HepG2 (cell line): ENCODE measurements around the gene VPS11. TPM values are rescaled to one million over a fixed set of nuclear protein-coding genes. Genes with fewer than 3 reads are reported as not detected.

Experiments
- AKAP8 ChIP-seq: sonication (generic); formaldehyde crosslinking; IDR thresholded peaks from 2 replicates; pipeline ENCODE4 v1.5.1; 2020; ENCODE audit warnings: mild to moderate bottlenecking, missing genetic modification reagents
- ELF4 ChIP-seq: sonication (generic); formaldehyde crosslinking; IDR thresholded peaks from 2 replicates; pipeline ENCODE4 v1.5.0; 2020; ENCODE audit warnings: missing genetic modification reagents, mild to moderate bottlenecking, moderate library complexity, borderline replicate concordance
- FOXA1 ChIP-seq, 2 experiments: fragments of 450-650 bp in 1 of 2; sonication (generic) in 1 of 2; formaldehyde crosslinking in 1 of 2; IDR thresholded peaks; 2 replicates each; pipeline versions ENCODE4 v1.4.0 to v1.6.1; 2016 to 2020; ENCODE audit warnings: missing genetic modification reagents in 1 of 2
- GATA4 ChIP-seq: sonication (generic); IDR thresholded peaks from 2 replicates; pipeline ENCODE4 v1.6.1; 2016; ENCODE audit warnings: antibody characterized with exemption, low read depth, borderline replicate concordance
- GRHL1 ChIP-seq: sonication (generic); formaldehyde crosslinking; conservative IDR thresholded peaks from 2 replicates; pipeline ENCODE4 v1.8.0; 2022; ENCODE audit warnings: missing genetic modification reagents
- HDAC6 ChIP-seq: fragments of 200-600 bp; sonication (generic); IDR thresholded peaks from 2 replicates; pipeline ENCODE4 v1.7.0; 2017; ENCODE audit warnings: mild to moderate bottlenecking, antibody characterized with exemption, low read length, low read depth
- KDM1A ChIP-seq: IDR thresholded peaks from 2 replicates; pipeline ENCODE4 v1.6.1; 2016; ENCODE audit warnings: missing compliant biosample characterization
- KDM2A ChIP-seq: sonication (generic); formaldehyde crosslinking; IDR thresholded peaks from 2 replicates; pipeline ENCODE4 v1.4.0; 2020; ENCODE audit warnings: low read depth, missing genetic modification reagents, borderline replicate concordance
- NFIB ChIP-seq: sonication (generic); formaldehyde crosslinking; IDR thresholded peaks from 2 replicates; pipeline ENCODE4 v1.9.0; 2021; ENCODE audit warnings: missing genetic modification reagents, mild to moderate bottlenecking, borderline replicate concordance
- NFIC ChIP-seq: IDR thresholded peaks from 2 replicates; pipeline ENCODE4 v1.6.1; 2012; ENCODE audit warnings: mild to moderate bottlenecking, low read length, inconsistent platforms
- NR2F6 ChIP-seq, 2 experiments: IDR thresholded peaks; 2 replicates each; pipeline ENCODE4 v1.6.1; 2016; ENCODE audit warnings: antibody characterized with exemption in 1 of 2, mild to moderate bottlenecking in 1 of 2
- POGZ ChIP-seq: sonication (generic); formaldehyde crosslinking; IDR thresholded peaks from 2 replicates; pipeline ENCODE4 v1.4.0; 2020; ENCODE audit warnings: mild to moderate bottlenecking, missing genetic modification reagents
- RFXANK ChIP-seq: IDR thresholded peaks from 2 replicates; pipeline ENCODE4 v1.6.1; 2016
- RNF2 ChIP-seq: fragments of 450-650 bp; conservative IDR thresholded peaks from 2 replicates; pipeline ENCODE4 v1.6.1; 2016; ENCODE audit warnings: low read depth
- SETDB1 ChIP-seq: sonication (generic); formaldehyde crosslinking; IDR thresholded peaks from 2 replicates; pipeline ENCODE4 v1.5.1; 2020; ENCODE audit warnings: missing genetic modification reagents, mild to moderate bottlenecking, borderline replicate concordance
- SP5 ChIP-seq: IDR thresholded peaks from 2 replicates; pipeline ENCODE4 v1.6.1; 2016; ENCODE audit warnings: low read depth, borderline replicate concordance
- ZKSCAN1 ChIP-seq: fragments of 150-350 bp; IDR thresholded peaks from 2 replicates; pipeline ENCODE4 v1.6.1; 2014; ENCODE audit warnings: low read length
- ZNF251 ChIP-seq: sonication (generic); formaldehyde crosslinking; IDR thresholded peaks from 2 replicates; pipeline ENCODE4 v1.9.0; 2021; ENCODE audit warnings: mild to moderate bottlenecking, missing genetic modification reagents
- ZNF414 ChIP-seq: sonication (generic); formaldehyde crosslinking; IDR thresholded peaks from 2 replicates; pipeline ENCODE4 v1.5.0; 2020; ENCODE audit warnings: missing genetic modification reagents
- ZNF501 ChIP-seq: sonication (generic); formaldehyde crosslinking; IDR thresholded peaks from 2 replicates; pipeline ENCODE4 v1.5.1; 2020; ENCODE audit warnings: mild to moderate bottlenecking, moderate library complexity, missing genetic modification reagents
- ZNF552 ChIP-seq: sonication (generic); formaldehyde crosslinking; IDR thresholded peaks from 2 replicates; pipeline ENCODE4 v1.9.0; 2022; ENCODE audit warnings: missing genetic modification reagents, mild to moderate bottlenecking, borderline replicate concordance
- ZNF704 ChIP-seq: sonication (generic); formaldehyde crosslinking; IDR thresholded peaks from 2 replicates; pipeline ENCODE4 v1.8.1; 2023; ENCODE audit warnings: mild to moderate bottlenecking, inconsistent platforms, moderate library complexity, missing genetic modification reagents, borderline replicate concordance
- ZNF740 ChIP-seq: sonication (generic); formaldehyde crosslinking; IDR thresholded peaks from 2 replicates; pipeline ENCODE4 v1.4.0; 2020; ENCODE audit warnings: missing genetic modification reagents
- ZNF746 ChIP-seq: sonication (generic); formaldehyde crosslinking; IDR thresholded peaks from 2 replicates; pipeline ENCODE4 v1.8.0; 2022; ENCODE audit warnings: mild to moderate bottlenecking, missing genetic modification reagents
- ZNF776 ChIP-seq: sonication (generic); formaldehyde crosslinking; IDR thresholded peaks from 2 replicates; pipeline ENCODE4 v1.4.0; 2020; ENCODE audit warnings: mild to moderate bottlenecking, missing genetic modification reagents
- ZNF800 ChIP-seq: sonication (generic); formaldehyde crosslinking; IDR thresholded peaks from 2 replicates; pipeline ENCODE4 v1.4.0; 2020; ENCODE audit warnings: missing genetic modification reagents
- polyA plus RNA-seq, 8 experiments: library from polyadenylated mRNA; depleted of rRNA in 3 of 8; stranded (reverse) in 7 of 8; unstranded in 1 of 8; fragments of >200 nt; fragmentation: Illumina TruSeq in 4 of 8; extraction: Trizol in 4 of 8; gene quantifications; 2 replicates each; pipeline versions ENCODE4 v1.2.1 to v1.2.3, GENCODE V29; 2011 to 2016; ENCODE audit warnings: low read depth in 4 of 8, missing spikeins in 1 of 8, mixed read lengths in 1 of 8; ENCODE audit not compliant: insufficient read depth in 1 of 8
- total RNA-seq, 5 experiments: library from RNA; depleted of rRNA; stranded (reverse); fragments of >200 nt; fragmentation: Illumina TruSeq; extraction: Trizol; gene quantifications; 2 replicates each; pipeline ENCODE4 v1.2.3, GENCODE V29; 2016; ENCODE audit warnings: low read depth in 1 of 5

VPS11 gene
- total and polyA plus RNA-seq, 2 of the 13 experiments (the other 11 are each of a cell fraction or from before 2014, with no cell fraction given) = 13.7 to 21.6 TPM

GRCh38 chr11:119101759-119102423, 34.3 kb downstream of the VPS11 start, which contains the start of gene DPAGT1 (continued):
- TF ChIP-seq ZNF740 (CRISPR knock-in tag) = no peak
- no peak for TF ChIP-seq ZNF776 (CRISPR knock-in tag)
- no peak for TF ChIP-seq ZNF251 (CRISPR knock-in tag)
- TF ChIP-seq NFIC = no peak
- TF ChIP-seq ZNF414 = no peak; the same call in 1 of the 2 replicates
- TF ChIP-seq ZNF552 (CRISPR knock-in tag) = no peak
- peak; percentile 88 for TF ChIP-seq ZNF501
- TF ChIP-seq ZKSCAN1 = no peak
- TF ChIP-seq NR2F6 (IDR thresholded peaks at IDR 0.05) = no peak
- peak; percentile 29; the same call in 1 of the 2 replicates for TF ChIP-seq NR2F6 (CRISPR knock-in tag; IDR thresholded peaks at IDR 0.05)
- TF ChIP-seq ZNF746 (CRISPR knock-in tag) = no peak
- TF ChIP-seq POGZ = peak; percentile 58
- peak; percentile 54 for TF ChIP-seq KDM2A (CRISPR knock-in tag)
- TF ChIP-seq GATA4 = no peak
- no peak for TF ChIP-seq GRHL1 (CRISPR knock-in tag)
- TF ChIP-seq HDAC6 = no peak
- no peak for TF ChIP-seq ZNF704 (CRISPR knock-in tag)
- no peak for TF ChIP-seq RFXANK
- TF ChIP-seq RNF2 = no peak
- no peak for TF ChIP-seq NFIB (CRISPR knock-in tag)
- 0 out of 2 replicates have a peak, but pooled peaks have one; percentile 41 for TF ChIP-seq SP5
- no peak for TF ChIP-seq AKAP8 (CRISPR knock-in tag)
- no peak for TF ChIP-seq FOXA1 (IDR thresholded peaks at IDR 0.05)
- 0 out of 2 replicates have a peak, but pooled peaks have one; percentile 20 for TF ChIP-seq FOXA1 (CRISPR knock-in tag; IDR thresholded peaks at IDR 0.05)
- TF ChIP-seq KDM1A = no peak
- no peak for TF ChIP-seq ZNF800
- no peak for TF ChIP-seq SETDB1
- 0 out of 2 replicates have a peak, but pooled peaks have one; percentile 67 for TF ChIP-seq ELF4 (CRISPR knock-in tag)
